ENCODE measurements around the gene KCNG2. TPM values are rescaled to one million over a fixed set of nuclear protein-coding genes. Genes with fewer than 3 reads are reported as not detected.

KCNG2 gene
- total and polyA plus RNA-seq, 2 of the 8 experiments (the other 6 are each of a cell fraction or from before 2014, with no cell fraction given) = 0.19 to 0.74 TPM

GRCh38 chr18:79756143-79756500, 41.6 kb upstream of the KCNG2 start (continued):
- TF ChIP-seq EP300 (IDR thresholded peaks at IDR 0.05; ENCODE audit: borderline replicate concordance in 1 of 2, low read depth in 2 of 2, low read length in 2 of 2) = no peak
- TF ChIP-seq KDM4A (IDR thresholded peaks at IDR 0.05; ENCODE audit: low read depth, low read length, severe bottlenecking) = no peak

Data from H1 (cell line).